Neural cell (in vitro differentiated cells): ENCODE data around the gene PPP2R5D. TPM values are rescaled to one million over a fixed set of nuclear protein-coding genes. Genes with fewer than 3 reads are reported as not detected.

ENCODE experiments used
- H2AFZ ChIP-seq: fragments of 200-600, 300-800 bp; sonication (generic), shearing (Covaris generic); 2 replicates; pipeline ENCODE4 v1.6.0; 2014; ENCODE audit warnings: low read depth, mild to moderate bottlenecking, antibody characterized with exemption, low read length, moderate library complexity
- H3F3A ChIP-seq: fragments of 200-600 bp; shearing (Covaris generic); 2 replicates; pipeline ENCODE4 v1.6.1; 2016; ENCODE audit warnings: mild to moderate bottlenecking, moderate library complexity, mixed read lengths, antibody characterized with exemption, low read length; ENCODE audit not compliant: insufficient read depth, poor library complexity, severe bottlenecking
- H3K27ac ChIP-seq: fragments of 200-600, 300-800 bp; sonication (generic), shearing (Covaris generic); 2 replicates; pipeline ENCODE4 v1.5.1; 2014; ENCODE audit warnings: mild to moderate bottlenecking, low read length, moderate library complexity
- H3K27me3 ChIP-seq: fragments of 300-800, 200-600 bp; sonication (generic), shearing (Covaris generic); 2 replicates; pipeline ENCODE4 v1.6.0; 2014; ENCODE audit warnings: mild to moderate bottlenecking, low read depth, low read length, moderate library complexity; ENCODE audit not compliant: insufficient read depth
- H3K36me3 ChIP-seq: fragments of 300-800, 200-600 bp; sonication (generic), shearing (Covaris generic); 2 replicates; pipeline ENCODE4 v1.5.1; 2014; ENCODE audit warnings: mild to moderate bottlenecking, antibody characterized with exemption, low read length, moderate library complexity; ENCODE audit not compliant: insufficient read depth
- H3K4me2 ChIP-seq: fragments of 300-800, 200-600 bp; sonication (generic), shearing (Covaris generic); 2 replicates; pipeline ENCODE4 v1.6.0; 2014; ENCODE audit warnings: mild to moderate bottlenecking, low read length
- H3K4me3 ChIP-seq: fragments of 300-800, 200-600 bp; sonication (generic), shearing (Covaris generic); 2 replicates; pipeline ENCODE4 v1.5.1; 2014; ENCODE audit warnings: mild to moderate bottlenecking, low read length, moderate library complexity
- H3K79me2 ChIP-seq: fragments of 200-600 bp; shearing (Covaris generic); replicated peaks from 2 replicates; pipeline ENCODE4 v1.6.0; 2014; ENCODE audit warnings: mild to moderate bottlenecking, low read length, moderate library complexity; ENCODE audit not compliant: insufficient read depth
- H3K9ac ChIP-seq: fragments of 300-800, 200-600 bp; sonication (generic), shearing (Covaris generic); 2 replicates; pipeline ENCODE4 v1.6.1; 2016; ENCODE audit warnings: mild to moderate bottlenecking, low read length, mixed read lengths
- H3K9me2 ChIP-seq: fragments of 200-600 bp; shearing (Covaris generic); 2 replicates; pipeline ENCODE4 v1.6.1; 2016; ENCODE audit warnings: mild to moderate bottlenecking, low read length, mixed read lengths; ENCODE audit not compliant: insufficient read depth
- H3K9me3 ChIP-seq: fragments of 200-600, 300-800 bp; sonication (generic), shearing (Covaris generic); 2 replicates; pipeline ENCODE4 v1.6.1; 2016; ENCODE audit warnings: mild to moderate bottlenecking, mixed run types, low read length, moderate library complexity, mixed read lengths
- H4K20me1 ChIP-seq: fragments of 200-600 bp; shearing (Covaris generic); 2 replicates; pipeline ENCODE4 v1.6.1; 2016; ENCODE audit warnings: mild to moderate bottlenecking, mixed run types; ENCODE audit not compliant: insufficient read depth
- CTCF ChIP-seq: fragments of 450-650 bp; IDR thresholded peaks from 2 replicates; pipeline ENCODE4 v1.5.1; 2014; ENCODE audit warnings: antibody characterized with exemption, mild to moderate bottlenecking, moderate library complexity; ENCODE audit not compliant: poor library complexity, severe bottlenecking
- EP300 ChIP-seq: fragments of 450-650 bp; conservative IDR thresholded peaks from 2 replicates; pipeline ENCODE4 v1.6.1; 2014; ENCODE audit warnings: antibody characterized with exemption, mild to moderate bottlenecking, moderate library complexity; ENCODE audit not compliant: poor library complexity, severe bottlenecking
- EZH2 ChIP-seq: fragments of 200-600, 300-800 bp; shearing (Covaris generic), sonication (generic); IDR thresholded peaks from 2 replicates; pipeline ENCODE4 v1.6.1; 2014; ENCODE audit warnings: antibody characterized with exemption, low read length, borderline replicate concordance, mild to moderate bottlenecking; ENCODE audit not compliant: insufficient read depth, poor library complexity, severe bottlenecking
- MXI1 ChIP-seq: fragments of 450-650 bp; conservative IDR thresholded peaks from 2 replicates; pipeline ENCODE4 v1.6.1; 2014; ENCODE audit warnings: antibody characterized with exemption, mild to moderate bottlenecking; ENCODE audit not compliant: poor library complexity, severe bottlenecking
- POLR2AphosphoS5 ChIP-seq: IDR thresholded peaks from 2 replicates; pipeline ENCODE4 v1.6.1; 2012
- RAD21 ChIP-seq: fragments of 450-650 bp; conservative IDR thresholded peaks from 2 replicates; pipeline ENCODE4 v1.6.1; 2014; ENCODE audit warnings: antibody characterized with exemption, mild to moderate bottlenecking, moderate library complexity
- REST ChIP-seq: IDR thresholded peaks from 2 replicates; pipeline ENCODE4 v1.6.1; 2012; ENCODE audit warnings: borderline replicate concordance
- SMC3 ChIP-seq: fragments of 450-650 bp; conservative IDR thresholded peaks from 2 replicates; pipeline ENCODE4 v1.6.1; 2014; ENCODE audit warnings: antibody characterized with exemption, mild to moderate bottlenecking, moderate library complexity; ENCODE audit not compliant: poor library complexity
- TAF1 ChIP-seq: IDR thresholded peaks from 2 replicates; pipeline ENCODE4 v1.6.1; 2012; ENCODE audit warnings: low read depth
- polyA plus RNA-seq: library from polyadenylated mRNA; depleted of rRNA; stranded (reverse); fragments of >200 nt; gene quantifications from 2 replicates; pipeline ENCODE4 v1.2.3, GENCODE V29; 2014

Gene PPP2R5D
- polyA plus RNA-seq, 1 donor from 2014 or later: 41.1 TPM

GRCh38 chr6:43014434-43014909 is 30.1 kb downstream of the PPP2R5D start:
- no peaks in the 10 kb centered on the region for H3F3A ChIP-seq
- peaks cover 33% of the 10 kb centered on the region for H3K79me2 ChIP-seq
- no peaks in the 10 kb centered on the region for H3K9me2 ChIP-seq
- H3K4me3 ChIP-seq: peak overlapping the region; percentile 74
- H3K9ac ChIP-seq: peak overlapping the region; percentile 88
- H3K36me3 ChIP-seq: no peaks in the 10 kb centered on the region
- peak overlapping the region; percentile 91 for H3K27ac ChIP-seq
- H2AFZ ChIP-seq: peak overlapping the region; percentile 65
- H3K27me3 ChIP-seq: no peaks in the 10 kb centered on the region
- TF ChIP-seq CTCF (no peak), RAD21 (no peak), EP300 (no peak), EZH2 (no peak), MXI1 (no peak), REST (no peak), SMC3 (no peak), POLR2AphosphoS5 (peak; percentile 32), TAF1 (peak; percentile 24)
- H3K4me2 ChIP-seq: peak overlapping the region; percentile 91
- H4K20me1 ChIP-seq: no peaks in the 10 kb centered on the region
- no peaks in the 10 kb centered on the region for H3K9me3 ChIP-seq

GRCh38 chr6:43016176-43016942 is 32.0 kb downstream of the PPP2R5D start:
- Histone ChIP-seq H3F3A (no peaks in the 10 kb centered on the region), H3K36me3 (no peaks in the 10 kb centered on the region), H3K79me2 (peaks cover 33% of the 10 kb centered on the region), H2AFZ (no peak overlapping the region), H3K4me2 (no peak overlapping the region), H3K27ac (no peak overlapping the region), H3K9ac (no peak overlapping the region), H3K9me3 (no peaks in the 10 kb centered on the region), H3K4me3 (peak overlapping the region; percentile 7), H3K27me3 (no peaks in the 10 kb centered on the region), H3K9me2 (no peaks in the 10 kb centered on the region), H4K20me1 (no peaks in the 10 kb centered on the region)
- TF ChIP-seq SMC3 (no peak), REST (no peak)
